ENCODE data around the gene ERG28. TPM values are rescaled to one million over a fixed set of nuclear protein-coding genes. Genes with fewer than 3 reads are reported as not detected.

Gene ERG28
- polyA plus RNA-seq, 10 donors = 10.4 to 18.1 (median 12.2) TPM

GRCh38 chr14:75662966-75663365 is 2.3 kb upstream of the ERG28 start:
- no peak for DNase-seq

- no peak for DNase-seq
Observed at GRCh38 chr14:75661499-75661814, 781 bp upstream of the ERG28 start.

DNA sequence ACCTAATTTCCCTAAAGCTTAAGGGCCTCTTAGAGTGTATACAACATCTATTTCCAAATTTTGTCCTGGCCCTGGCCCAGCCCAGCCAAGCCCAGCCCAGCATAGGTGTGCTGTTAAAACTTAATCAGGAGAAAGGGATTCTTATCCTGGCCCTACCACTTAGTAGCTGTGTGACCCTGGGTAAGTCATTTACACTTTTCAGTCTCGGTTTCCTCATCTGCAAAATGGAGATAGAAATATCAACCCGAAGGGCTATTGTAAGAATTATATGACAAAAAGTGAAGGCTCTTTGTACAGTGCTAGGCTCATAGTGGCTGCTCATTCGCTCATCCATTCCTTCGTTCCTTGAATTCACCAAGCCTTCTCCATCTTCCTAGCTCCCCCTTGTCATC is 442 bp downstream of the ERG28 start:
- DNase-seq = peak in 1 of 3 donors; percentile 12

DNA sequence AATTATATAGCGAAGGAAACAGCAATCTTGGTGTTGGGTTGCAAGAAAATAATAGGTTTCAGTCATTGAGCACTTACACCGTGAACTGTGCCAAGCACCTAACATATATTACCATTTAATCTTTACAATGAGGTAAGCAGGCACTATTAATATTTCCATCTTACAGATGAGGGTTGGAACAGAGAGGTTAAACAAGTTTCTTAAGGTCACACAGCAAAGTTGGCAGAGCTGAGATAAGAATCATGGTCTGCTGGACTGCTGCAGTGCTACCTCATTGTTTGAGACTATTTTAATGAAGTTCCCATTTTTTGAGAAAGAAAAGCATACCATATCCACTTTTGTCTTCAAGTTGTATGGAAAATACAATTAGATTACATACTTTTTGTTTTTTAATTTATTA is 1.7 kb downstream of the ERG28 start:
- DNase-seq = no peak

DNA sequence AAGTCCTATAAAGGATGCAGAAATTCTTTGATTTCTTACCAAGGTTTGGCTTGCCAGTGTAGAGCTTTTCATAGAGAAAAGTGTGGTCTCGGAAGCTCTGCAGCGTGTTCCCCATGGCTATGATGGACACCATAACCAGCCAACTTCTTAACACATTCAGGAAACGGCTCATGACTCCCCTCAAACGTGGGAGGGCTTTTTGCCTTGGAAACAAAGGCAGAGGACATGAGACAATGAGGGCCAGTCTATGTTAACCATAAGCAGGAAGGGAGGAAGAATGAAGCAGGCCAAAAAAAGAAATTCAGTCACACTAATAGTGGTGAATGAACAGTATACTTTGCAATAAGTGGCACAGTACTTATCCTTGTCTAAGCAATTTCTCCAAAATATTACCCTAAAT is 3.3 kb downstream of the ERG28 start:
- DNase-seq = no peak

GRCh38 chr14:75655235-75655634 is 5.4 kb downstream of the ERG28 start:
- no peak for DNase-seq

GRCh38 chr14:75654127-75654732 is 6.4 kb downstream of the ERG28 start:
- peak; percentile 59 to 82 (median 77) for DNase-seq

GRCh38 chr14:75653563-75653962 is 7.1 kb downstream of the ERG28 start:
- no peak for DNase-seq

- DNase-seq = no peak
Observed at GRCh38 chr14:75650253-75651058, 10.2 kb downstream of the ERG28 start.

DNA sequence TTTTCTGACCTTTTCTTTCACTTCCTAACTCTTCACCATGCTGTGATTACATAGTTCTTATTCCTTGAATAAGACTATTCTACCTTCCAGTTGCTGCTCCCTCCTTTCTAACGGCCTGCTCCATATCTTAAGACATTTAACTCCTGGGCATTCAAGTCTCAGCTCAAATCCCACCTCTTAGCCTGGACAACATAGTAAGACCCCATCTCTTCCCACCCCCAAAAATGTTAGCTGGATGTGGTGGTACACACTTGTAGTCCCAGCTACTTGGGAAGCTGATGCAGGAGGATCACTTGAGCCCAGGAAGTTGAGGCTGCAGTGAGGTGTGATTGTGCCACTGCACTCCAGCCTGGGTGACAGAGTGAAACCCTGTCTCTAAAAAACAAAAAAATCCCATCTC is 10.9 kb downstream of the ERG28 start:
- DNase-seq = no peak

DNA sequence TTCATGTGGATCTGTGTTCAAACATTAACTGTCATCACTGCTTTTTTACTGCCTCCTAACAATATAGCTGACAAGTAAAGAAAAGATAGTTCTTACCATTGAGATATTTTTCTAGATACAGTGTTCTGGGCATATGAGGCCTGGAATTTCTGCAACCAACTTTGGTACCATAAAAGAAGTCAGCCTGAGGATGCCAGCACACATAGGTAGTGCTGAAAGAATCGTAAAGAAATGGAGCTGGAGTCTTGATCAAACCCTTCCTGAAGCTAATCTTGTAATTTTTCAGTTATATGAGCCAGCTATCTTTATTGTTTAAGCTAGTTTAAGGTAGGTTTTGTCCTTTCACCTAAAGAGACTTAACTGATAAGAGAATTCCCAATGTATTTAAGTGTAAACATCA is 11.3 kb downstream of the ERG28 start:
- no peak for DNase-seq

GRCh38 chr14:75648066-75648838 is 12.4 kb downstream of the ERG28 start:
- DNase-seq = peak; percentile 41 to 76 (median 63)

- no peak for DNase-seq
Observed at GRCh38 chr14:75647640-75648039, 13.0 kb downstream of the ERG28 start.

DNA sequence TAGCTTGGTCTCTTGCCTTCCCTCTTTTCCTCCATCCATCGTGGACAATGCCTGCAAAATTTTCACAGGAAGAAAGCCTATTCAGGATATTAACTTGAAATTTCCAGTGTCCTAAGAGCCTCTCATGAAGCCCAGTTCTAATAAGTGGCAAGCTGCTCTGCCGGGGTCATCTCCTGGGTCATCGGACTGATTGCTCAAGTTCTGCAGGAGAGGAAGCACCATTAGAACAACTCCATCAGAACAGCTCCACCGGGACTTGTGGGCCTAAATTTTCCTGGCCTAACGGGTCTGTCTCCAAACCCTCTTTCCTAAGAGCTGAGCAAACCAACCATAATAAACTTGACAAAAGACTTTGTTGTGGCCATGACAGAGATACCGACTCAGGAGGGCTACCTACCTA is 13.9 kb downstream of the ERG28 start:
- no peak for DNase-seq

- peak in 2 of 3 donors; percentile 15 to 33 for DNase-seq
Observed at GRCh38 chr14:75645056-75645455, 15.6 kb downstream of the ERG28 start.

GRCh38 chr14:75643985-75644384 is 16.7 kb downstream of the ERG28 start:
- no peak for DNase-seq

- DNase-seq = no peak
Observed at GRCh38 chr14:75640876-75641275, 19.8 kb downstream of the ERG28 start.

DNA sequence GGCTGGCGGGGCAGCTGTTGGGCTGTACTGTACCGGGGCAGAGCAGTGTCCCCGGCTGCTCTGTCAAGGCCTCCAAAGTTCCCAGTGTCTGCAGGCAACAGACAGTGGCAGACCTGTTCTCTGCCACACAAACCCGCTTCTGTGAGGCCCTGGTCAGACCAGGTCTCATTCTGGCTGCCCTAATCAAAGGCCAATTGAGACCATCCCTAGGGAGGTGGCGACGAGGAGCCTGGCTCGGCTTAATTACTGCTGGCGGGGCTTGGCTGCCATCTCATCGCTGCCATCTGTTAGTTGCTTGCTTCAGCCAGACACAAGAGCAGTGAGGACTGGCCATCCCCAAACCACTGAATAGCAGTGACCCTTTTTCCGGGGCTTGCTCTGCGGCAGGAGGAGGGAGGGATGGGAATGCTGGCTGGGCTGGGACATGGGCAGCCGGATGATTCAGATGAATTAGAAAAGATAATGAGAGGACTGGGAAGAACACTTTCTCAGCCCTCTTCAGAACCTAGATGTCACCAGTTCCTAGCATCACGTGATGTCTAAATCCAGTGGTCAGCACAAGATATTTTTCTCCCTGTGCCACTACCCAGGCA is 24.5 kb downstream of the ERG28 start:
- peak in 1 of 3 donors; percentile 20 for DNase-seq

GRCh38 chr14:75634848-75635247 is 25.8 kb downstream of the ERG28 start:
- no peak for DNase-seq

DNA sequence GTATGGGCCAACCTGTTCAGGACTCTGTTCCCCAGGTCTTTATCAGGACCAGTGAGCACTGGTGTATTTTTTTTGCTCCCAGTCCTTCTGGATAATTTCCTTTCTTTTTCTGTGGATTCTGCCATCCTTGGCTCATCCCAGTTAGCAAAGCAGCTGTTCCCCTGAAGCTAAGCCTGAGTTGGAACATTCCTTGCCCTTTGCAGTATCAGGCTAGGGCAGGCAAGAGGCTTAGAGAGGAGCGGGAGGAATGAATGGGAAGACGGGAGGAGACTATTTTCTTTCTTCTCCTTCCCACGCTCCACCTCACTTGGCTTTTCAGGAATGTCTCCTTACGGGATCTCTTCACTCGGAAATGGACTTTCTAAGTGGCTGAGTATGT is 29.2 kb downstream of the ERG28 start:
- no peak for DNase-seq

- no peak for DNase-seq
Observed at GRCh38 chr14:75630695-75631452, 29.8 kb downstream of the ERG28 start.

GRCh38 chr14:75628816-75629215 is 31.9 kb downstream of the ERG28 start:
- DNase-seq = no peak

Measured in muscle of back (tissue), 11 donors.